NCI-H774 (cell line): ENCODE measurements around the gene BACH2.

Experiments used
- DNase-seq: peaks from one replicate; lab custom pipeline; 2025; lab: John Stamatoyannopoulos, UW

Gene BACH2

GRCh38 chr6:90277302-90278011 is 19.2 kb downstream of the BACH2 start:
- no peak for DNase-seq

DNA sequence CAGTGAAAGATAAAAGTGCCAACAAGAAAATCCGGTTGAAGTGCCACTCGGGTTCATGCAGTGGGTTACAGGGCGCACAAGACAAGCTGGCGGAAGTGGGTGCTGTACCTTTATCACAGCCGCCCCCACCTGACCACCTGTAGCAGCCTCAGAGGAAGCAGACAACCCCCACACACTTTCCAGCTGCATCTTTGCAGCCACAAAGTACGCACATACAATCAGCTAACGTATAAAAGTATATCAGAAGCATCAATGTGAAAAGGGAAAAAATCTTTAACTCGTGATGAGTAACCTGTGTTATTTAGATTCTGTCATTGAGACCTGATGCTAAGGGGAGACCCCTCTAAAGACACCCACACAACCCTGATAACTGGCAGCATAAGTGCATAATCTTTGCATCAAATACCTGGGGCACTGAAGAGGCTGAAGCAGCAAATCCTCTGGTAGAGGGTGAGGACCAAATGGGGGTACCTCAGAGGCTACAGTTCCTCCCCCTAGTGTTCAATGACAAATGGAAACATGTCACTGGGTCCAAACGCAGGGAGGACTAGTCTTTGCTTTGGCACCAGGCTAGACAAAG is 22.1 kb downstream of the BACH2 start:
- no peak for DNase-seq

GRCh38 chr6:90273863-90274262 is 22.8 kb downstream of the BACH2 start:
- DNase-seq = no peak

GRCh38 chr6:90272895-90273294 is 23.7 kb downstream of the BACH2 start:
- DNase-seq = no peak

- no peak for DNase-seq
Observed at GRCh38 chr6:90271831-90272230, 24.8 kb downstream of the BACH2 start.

GRCh38 chr6:90269334-90269733 is 27.3 kb downstream of the BACH2 start:
- DNase-seq = no peak

GRCh38 chr6:90268178-90268577 is 28.5 kb downstream of the BACH2 start:
- DNase-seq = no peak

GRCh38 chr6:90266905-90267621 is 29.6 kb downstream of the BACH2 start:
- DNase-seq = no peak

DNA sequence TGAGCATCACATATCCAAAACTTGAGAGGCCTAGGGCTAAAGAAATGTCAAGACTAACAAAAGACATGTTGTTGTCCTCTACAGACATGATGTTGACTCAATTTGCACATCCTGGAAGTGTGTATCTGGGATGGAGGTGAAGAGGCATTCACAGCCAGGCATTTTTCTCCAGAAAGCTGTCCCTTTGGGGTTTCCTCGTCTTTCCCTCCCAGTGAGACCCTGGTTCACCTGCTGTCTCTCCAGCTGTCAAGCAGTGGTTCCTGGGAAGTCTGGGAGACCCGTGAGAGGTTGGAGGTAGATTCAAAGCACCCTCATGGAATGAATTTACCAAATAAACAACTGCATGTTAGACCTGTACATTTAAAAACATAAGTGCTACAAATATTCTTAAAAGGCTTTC is 32.1 kb downstream of the BACH2 start:
- no peak for DNase-seq

DNA sequence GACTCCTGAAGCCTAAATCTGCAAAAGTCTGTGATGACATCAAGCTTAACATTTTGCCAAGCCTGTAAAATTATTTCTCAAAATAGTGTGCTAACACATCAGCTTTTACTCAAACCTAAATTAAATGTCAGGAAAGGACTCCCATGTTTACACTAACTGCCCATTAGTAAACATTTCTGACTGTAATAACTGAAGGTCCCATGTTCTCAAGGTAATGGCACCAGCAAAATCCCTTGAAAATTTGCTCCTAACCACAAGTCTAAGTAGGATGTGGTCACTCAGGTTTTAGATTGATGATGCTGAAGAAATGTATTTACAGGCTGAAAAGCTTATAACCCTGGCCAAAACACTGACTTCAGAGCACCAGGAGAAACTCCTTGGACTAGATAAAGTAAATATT is 33.0 kb downstream of the BACH2 start:
- no peak for DNase-seq

DNA sequence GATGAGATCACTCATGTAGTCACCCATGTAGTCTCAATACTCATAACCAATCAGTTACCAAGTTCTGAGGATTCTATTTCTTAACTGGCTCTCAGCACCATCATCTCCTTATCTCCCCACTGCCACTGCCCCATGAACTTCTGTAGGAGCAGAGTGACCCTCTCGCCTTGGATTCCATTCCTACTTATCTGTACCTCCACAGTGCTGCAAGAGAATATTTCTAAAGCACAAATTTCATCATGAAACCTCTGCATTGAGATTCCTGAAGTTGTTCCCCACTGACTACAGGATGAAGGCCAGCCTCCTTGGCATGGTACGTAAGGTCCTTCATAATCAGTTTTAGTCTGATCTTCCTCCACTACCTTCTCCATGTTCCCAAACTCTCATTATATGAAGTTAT is 34.8 kb downstream of the BACH2 start:
- no peak for DNase-seq

GRCh38 chr6:90257486-90257738 is 39.2 kb downstream of the BACH2 start:
- DNase-seq = no peak

DNA sequence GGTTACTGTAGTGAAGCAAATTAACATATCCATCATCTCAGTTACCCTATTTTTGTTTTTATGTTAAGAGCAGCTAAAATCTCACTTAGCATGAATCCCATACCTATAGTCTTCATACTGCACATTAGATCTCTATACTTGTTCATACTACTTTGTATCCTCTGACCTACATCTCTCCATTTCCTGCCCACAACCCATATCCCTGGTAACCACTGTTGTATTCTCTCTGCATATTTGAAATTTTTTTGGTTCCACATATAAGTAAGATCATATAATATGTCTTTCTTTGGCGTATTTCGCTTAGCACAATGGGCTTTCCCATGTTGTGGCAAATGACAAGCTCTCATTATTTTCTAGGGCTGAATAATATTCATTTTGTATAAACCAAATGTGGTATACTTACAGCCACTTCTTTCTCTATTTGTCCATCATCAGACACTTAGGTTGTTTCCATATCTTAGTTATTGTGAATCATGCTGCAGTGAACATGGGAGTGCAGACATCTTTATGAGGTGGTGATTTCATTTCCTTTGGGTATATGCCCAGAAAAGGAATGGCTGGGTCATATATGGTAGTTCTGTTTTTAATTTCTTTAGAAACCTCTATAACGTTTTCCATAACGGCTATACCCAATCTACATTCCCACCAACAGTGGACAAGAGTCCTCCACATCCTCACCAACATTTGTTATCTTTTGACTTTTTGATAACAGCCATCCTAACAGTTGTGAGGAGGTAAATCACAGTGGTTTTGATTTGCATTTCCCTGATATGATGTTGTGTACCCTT is 39.8 kb downstream of the BACH2 start:
- no peak for DNase-seq

DNA sequence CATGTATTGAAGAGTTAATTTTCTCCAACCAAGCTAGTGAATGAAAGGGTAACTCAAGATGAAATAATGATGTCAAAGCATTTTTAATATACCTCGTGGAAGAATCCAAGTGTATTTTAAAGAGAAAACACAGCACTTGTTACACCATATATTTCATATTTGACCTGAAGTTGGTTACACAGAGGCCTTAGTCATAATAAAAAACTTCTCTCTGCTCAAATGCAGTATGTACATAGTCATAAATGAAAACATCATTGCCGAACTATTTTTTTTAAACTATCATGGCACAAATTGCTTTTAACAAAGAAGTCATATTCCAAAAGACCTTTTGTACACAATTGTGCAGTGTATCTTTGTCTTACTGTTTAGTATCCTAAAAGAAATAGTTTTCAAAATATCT is 43.0 kb downstream of the BACH2 start:
- no peak for DNase-seq

DNA sequence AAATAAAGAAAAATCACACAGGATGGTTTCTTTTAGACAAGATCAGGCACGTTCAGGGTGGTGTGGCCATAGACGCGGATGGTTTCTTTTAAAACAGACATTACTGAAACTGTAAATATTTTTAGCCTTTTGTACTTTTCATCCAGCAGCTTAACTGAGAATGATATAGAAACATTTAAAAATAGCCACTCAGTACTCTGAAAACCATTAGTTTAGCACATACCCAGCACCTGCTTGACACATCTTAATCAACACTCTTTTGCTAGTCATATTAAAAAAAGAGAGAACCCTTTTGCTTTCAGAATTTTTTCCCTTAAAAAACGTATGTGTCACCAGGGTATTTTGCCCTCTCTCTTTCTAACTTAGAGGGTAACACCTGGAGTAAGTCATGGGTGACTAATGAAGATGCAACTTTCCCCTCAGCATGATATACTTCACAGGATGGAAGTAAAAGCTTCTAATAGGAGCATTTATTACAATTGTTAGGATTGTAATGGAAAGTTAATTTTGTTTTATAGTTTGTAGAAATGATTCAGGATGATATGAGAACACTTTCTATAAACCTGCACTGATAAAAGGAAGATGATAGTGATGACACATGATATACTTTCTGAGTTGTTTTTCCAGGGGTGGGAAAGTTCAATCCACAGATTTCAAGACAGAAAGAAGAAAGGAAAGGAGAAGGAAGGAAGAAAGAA is 45.2 kb downstream of the BACH2 start:
- no peak for DNase-seq

- DNase-seq = no peak
Observed at GRCh38 chr6:90250405-90250804, 46.2 kb downstream of the BACH2 start.

GRCh38 chr6:90249458-90249857 is 47.2 kb downstream of the BACH2 start:
- no peak for DNase-seq

DNA sequence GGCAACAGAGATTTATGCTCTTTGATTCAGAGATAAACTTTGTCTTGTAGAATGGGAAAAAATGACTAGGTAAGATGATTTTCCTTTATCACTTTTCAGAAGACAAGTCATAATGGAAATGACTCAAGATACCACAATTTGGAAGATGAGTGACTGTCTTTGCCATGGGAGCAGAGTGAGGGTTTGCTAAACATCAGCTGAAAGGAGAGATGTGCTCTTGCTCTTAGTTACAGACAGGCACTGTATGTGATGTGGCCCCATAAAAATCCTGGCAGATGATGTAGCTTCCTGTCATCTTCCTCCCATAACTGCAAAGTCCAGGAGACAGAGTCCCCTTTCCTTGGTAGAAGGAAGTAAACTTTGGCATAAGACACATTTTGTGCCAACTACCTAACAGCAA is 47.6 kb downstream of the BACH2 start:
- DNase-seq = no peak

GRCh38 chr6:90247262-90247661 is 49.4 kb downstream of the BACH2 start:
- DNase-seq = no peak

- DNase-seq = no peak
Observed at GRCh38 chr6:90241229-90241880, 55.3 kb downstream of the BACH2 start.

DNA sequence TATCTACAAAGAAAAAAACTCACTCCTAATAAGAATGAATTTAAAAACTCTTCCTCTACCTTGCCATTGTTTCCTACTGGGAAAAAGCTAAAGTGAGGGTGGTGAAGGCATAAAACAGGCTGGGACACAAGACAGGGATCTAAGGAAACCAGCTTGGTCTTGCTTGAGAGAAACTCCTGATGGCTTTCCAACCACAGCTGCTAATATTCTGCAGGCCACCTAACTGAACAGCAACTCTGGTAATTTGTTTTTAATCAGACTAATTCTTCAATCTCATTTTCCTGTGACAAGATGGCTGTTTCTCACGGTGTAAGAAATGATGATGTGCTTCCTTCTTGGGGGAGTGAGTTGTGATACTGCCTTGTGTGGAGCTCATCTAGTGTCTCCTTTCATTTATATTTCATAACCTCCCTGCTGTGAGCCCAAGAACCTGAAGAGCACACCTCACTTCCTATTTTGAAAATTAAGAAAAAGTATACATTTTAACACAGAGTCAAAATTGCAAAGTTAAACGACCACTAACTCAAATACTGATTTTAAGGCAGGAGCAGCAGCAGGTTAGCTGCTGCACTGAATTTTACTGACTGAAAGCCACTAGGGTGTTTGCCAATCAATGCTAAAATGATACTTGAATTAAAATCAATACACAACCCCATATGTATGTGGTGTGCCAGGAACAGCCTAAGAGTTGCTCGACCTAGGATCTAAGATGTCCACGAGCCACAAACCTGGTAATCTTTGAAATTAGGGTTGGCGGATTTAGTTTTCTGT is 58.0 kb downstream of the BACH2 start:
- no peak for DNase-seq
